HG02981 (cell line): Measurements from ENCODE around the gene QPCT.
"Not testable (repeated sequence)": the region's sequence is repeated elsewhere in the genome, so short reads cannot be mapped to it uniquely, and the experiment has no call there.

Experiments
- ATAC-seq: cut with Tn5 transposase; IDR thresholded peaks from one replicate; pipeline ENCODE4 v1.9.1; 2021; ENCODE audit warnings: mild to moderate bottlenecking, moderate library complexity; ENCODE audit not compliant: unreplicated experiment

The QPCT gene

GRCh38 chr2:37357069-37357468 lies 12.6 kb downstream of the QPCT start:
- no peak for ATAC-seq

GRCh38 chr2:37357530-37357929 lies 13.1 kb downstream of the QPCT start:
- no peak for ATAC-seq

- no peak for ATAC-seq
Observed at GRCh38 chr2:37358466-37358865, 14.0 kb downstream of the QPCT start.

- ATAC-seq, result no peak
Observed at GRCh38 chr2:37361216-37361815, 16.9 kb downstream of the QPCT start.

GRCh38 chr2:37361994-37362698 lies 17.7 kb downstream of the QPCT start:
- no peak for ATAC-seq

- ATAC-seq, result no peak
Observed at GRCh38 chr2:37364351-37364750, 19.9 kb downstream of the QPCT start.

- ATAC-seq, result peak; percentile 71
Observed at GRCh38 chr2:37365669-37366068, 21.2 kb downstream of the QPCT start.

- no peak for ATAC-seq
Observed at GRCh38 chr2:37366773-37367172, 22.3 kb downstream of the QPCT start.

- no peak for ATAC-seq
Observed at GRCh38 chr2:37367310-37367709, 22.9 kb downstream of the QPCT start.

GRCh38 chr2:37367984-37368383 lies 23.6 kb downstream of the QPCT start:
- no peak for ATAC-seq

GRCh38 chr2:37370666-37371065 lies 26.2 kb downstream of the QPCT start:
- no peak for ATAC-seq

GRCh38 chr2:37372000-37372399 lies 27.6 kb downstream of the QPCT start:
- no peak for ATAC-seq

- peak; percentile 11 for ATAC-seq
Observed at GRCh38 chr2:37375741-37376288, 31.4 kb downstream of the QPCT start.

- ATAC-seq, result peak; percentile 83
Observed at GRCh38 chr2:37376421-37377186, 32.2 kb downstream of the QPCT start.

- ATAC-seq, result peak; percentile 51
Observed at GRCh38 chr2:37377187-37377532, 32.7 kb downstream of the QPCT start.

- no peak for ATAC-seq
Observed at GRCh38 chr2:37378411-37378810, 34.0 kb downstream of the QPCT start.

- ATAC-seq, result no peak
Observed at GRCh38 chr2:37379881-37380296, 35.5 kb downstream of the QPCT start.

- not testable (repeated sequence) for ATAC-seq
Observed at GRCh38 chr2:37380787-37381186, 36.4 kb downstream of the QPCT start.

GRCh38 chr2:37384261-37384660 lies 39.8 kb downstream of the QPCT start:
- ATAC-seq, result not testable (repeated sequence)

GRCh38 chr2:37387148-37387835 lies 42.9 kb downstream of the QPCT start:
- ATAC-seq, result no peak

GRCh38 chr2:37388074-37388473 lies 43.6 kb downstream of the QPCT start:
- no peak for ATAC-seq
